K562 (cell line): ENCODE measurements around the gene UBE3D. TPM values are rescaled to one million over a fixed set of nuclear protein-coding genes. Genes with fewer than 3 reads are reported as not detected.

Experiments used
- ATAC-seq: fragments of 200-7000 bp; cut with Tn5 transposase; 3 replicates; pipeline ENCODE4 v1.9.1; 2020; ENCODE audit warnings: moderate library complexity
- BruUV-seq: library from RNA; stranded (reverse); fragments of 400-500 nt; replicated peaks from 2 replicates; lab custom pipeline; 2021; lab: Mats Ljungman, UMichigan
- CTCF ChIA-PET: fragments of 300-600 bp; formaldehyde crosslinking; extraction: SDS; loops from one replicate; lab custom pipeline; 2021; ENCODE audit warnings: low intra/inter-chr PET ratio; lab: Yijun Ruan, JAX
- POLR2A ChIA-PET: fragments of 300-600, 350-650 bp; sonication (Branson Sonifier 250); formaldehyde crosslinking; extraction: SDS; loops from one replicate; lab custom pipeline; 2021; ENCODE audit warnings: antibody characterized with exemption, inconsistent platforms; lab: Yijun Ruan, JAX
- DNase-seq, 4 experiments: peaks; one replicate each; pipeline versions ENCODE4 v3.0.0 to v3.0.0-alpha.2; 2011 to 2018; ENCODE audit warnings: low spot score in 3 of 4, mixed read lengths in 3 of 4; ENCODE audit errors: extremely low read depth in 1 of 4
- FAIRE-seq: peaks from 2 replicates; lab custom pipeline; 2011; peaks lifted over from hg19 to GRCh38; lab: Jason Lieb, UNC
- H2AFZ ChIP-seq: 2 replicates; pipeline ENCODE4 v1.6.0; 2011; ENCODE audit warnings: low read depth, low read length, control low read depth, inconsistent platforms
- H3K27ac ChIP-seq: fragments of 200-600 bp; 3 replicates; pipeline ENCODE4 v1.8.0; 2011; ENCODE audit warnings: low read depth, mild to moderate bottlenecking, control low read depth, inconsistent platforms, low read length, moderate library complexity, mixed read lengths; ENCODE audit errors: extremely low read depth
- H3K27me3 ChIP-seq, 2 experiments: fragments of 300-600 bp in 1 of 2; 2 replicates in 1 of 2; 3 replicates in 1 of 2; pipeline versions ENCODE4 v1.6.0 to v1.8.0; 2011; ENCODE audit warnings: inconsistent platforms in 2 of 2, low read length in 2 of 2, mild to moderate bottlenecking in 1 of 2, mixed read lengths in 1 of 2, moderate library complexity in 1 of 2; ENCODE audit not compliant: control insufficient read depth in 2 of 2, insufficient read depth in 2 of 2
- H3K36me3 ChIP-seq: fragments of 300-600 bp; 3 replicates; pipeline ENCODE4 v1.8.0; 2011; ENCODE audit warnings: mild to moderate bottlenecking, low read length, inconsistent platforms; ENCODE audit not compliant: control insufficient read depth, insufficient read depth
- H3K4me1 ChIP-seq, 2 experiments: fragments of 200-600 bp in 1 of 2; replicated peaks in 1 of 2; 2 replicates in 1 of 2; 3 replicates in 1 of 2; pipeline versions ENCODE4 v1.5.1 to v1.8.0; 2011; ENCODE audit warnings: inconsistent platforms in 2 of 2, low read length in 2 of 2, mild to moderate bottlenecking in 1 of 2, mixed read lengths in 1 of 2, moderate library complexity in 1 of 2; ENCODE audit not compliant: control insufficient read depth in 2 of 2, insufficient read depth in 2 of 2
- H3K4me2 ChIP-seq: 2 replicates; pipeline ENCODE4 v1.6.1; 2011; ENCODE audit warnings: low read length, control low read depth, inconsistent platforms, mixed read lengths; ENCODE audit not compliant: insufficient read depth
- H3K4me3 ChIP-seq: fragments of 200-600 bp; sonication (generic), shearing (Covaris generic); 2 replicates; pipeline ENCODE4 v1.5.1; 2016; ENCODE audit warnings: control low read depth, inconsistent platforms
- H3K79me2 ChIP-seq: fragments of 200-600 bp; 3 replicates; pipeline ENCODE4 v1.8.0; 2011; ENCODE audit warnings: low read length, inconsistent platforms; ENCODE audit not compliant: control insufficient read depth, insufficient read depth
- H3K9ac ChIP-seq, 2 experiments: 2 replicates each; pipeline versions ENCODE4 v1.6.0 to v1.6.1; 2011; ENCODE audit warnings: low read depth in 2 of 2, low read length in 2 of 2, control low read depth in 1 of 2, inconsistent platforms in 1 of 2, mild to moderate bottlenecking in 1 of 2, mixed read lengths in 1 of 2; ENCODE audit not compliant: insufficient read depth in 1 of 2
- H3K9me1 ChIP-seq: one replicate; pipeline ENCODE4 v1.6.0; 2011; ENCODE audit warnings: inconsistent platforms, mild to moderate bottlenecking, low read length, moderate library complexity; ENCODE audit not compliant: control insufficient read depth, insufficient read depth
- H3K9me3 ChIP-seq: replicated peaks from 2 replicates; pipeline ENCODE4 v1.5.1; 2011; ENCODE audit warnings: low read depth, low read length, inconsistent platforms; ENCODE audit not compliant: control insufficient read depth, insufficient read depth
- H4K20me1 ChIP-seq: replicated peaks from 2 replicates; pipeline ENCODE4 v1.6.1; 2011; ENCODE audit warnings: low read length, inconsistent platforms, mixed read lengths; ENCODE audit not compliant: control insufficient read depth, insufficient read depth
- BCLAF1 ChIP-seq, 2 experiments: fragments of 450-650 bp in 1 of 2; IDR thresholded peaks; 2 replicates each; pipeline ENCODE4 v1.6.1; 2011 to 2017; ENCODE audit warnings: low read depth in 2 of 2, antibody characterized with exemption in 1 of 2, borderline replicate concordance in 1 of 2, low read length in 1 of 2, mild to moderate bottlenecking in 1 of 2, mixed read lengths in 1 of 2; ENCODE audit not compliant: control insufficient read depth in 1 of 2
- CBFB ChIP-seq: sonication (generic); formaldehyde crosslinking; IDR thresholded peaks from 2 replicates; pipeline ENCODE4 v1.4.0; 2020; ENCODE audit warnings: mild to moderate bottlenecking, missing genetic modification reagents
- CHD4 ChIP-seq: fragments of 200-600 bp; sonication (generic); IDR thresholded peaks from 3 replicates; pipeline ENCODE4 v1.6.1; 2012; ENCODE audit warnings: low read depth, mild to moderate bottlenecking, mixed read lengths, low read length, inconsistent platforms; ENCODE audit not compliant: insufficient read depth, insufficient replicate concordance, poor library complexity, severe bottlenecking
- CREB3L1 ChIP-seq: fragments of 450-650 bp; IDR thresholded peaks from 2 replicates; pipeline ENCODE4 v1.6.1; 2014; ENCODE audit warnings: low read depth, mild to moderate bottlenecking, moderate library complexity, borderline replicate concordance
- GTF2F1 ChIP-seq: IDR thresholded peaks from 2 replicates; pipeline ENCODE4 v1.6.1; 2011; ENCODE audit warnings: low read depth, low read length, improper control_type of control experiment
- HNRNPL ChIP-seq: fragments of 200-400 bp; formaldehyde crosslinking; IDR thresholded peaks from 2 replicates; pipeline ENCODE4 v1.6.1; 2017; ENCODE audit warnings: low read depth, mild to moderate bottlenecking, low read length
- TAL1 ChIP-seq: fragments of 450-650 bp; IDR thresholded peaks from 2 replicates; pipeline ENCODE4 v1.6.1; 2016; ENCODE audit warnings: mild to moderate bottlenecking
- ZC3H8 ChIP-seq: fragments of 450-650 bp; IDR thresholded peaks from 2 replicates; pipeline ENCODE4 v1.6.1; 2017
- ZFP1 ChIP-seq: fragments of 450-650 bp; formaldehyde crosslinking; IDR thresholded peaks from 2 replicates; pipeline ENCODE4 v1.4.0; 2020; ENCODE audit warnings: mild to moderate bottlenecking, mixed read lengths
- ZNF24 ChIP-seq: fragments of 450-650 bp; IDR thresholded peaks from 2 replicates; pipeline ENCODE4 v1.6.1; 2016
- ZNF445 ChIP-seq: fragments of 250-450 bp; sonication (Bioruptor Pico); IDR thresholded peaks from 2 replicates; pipeline ENCODE4 v1.4.0; 2020; ENCODE audit warnings: low read depth, mild to moderate bottlenecking, moderate library complexity
- WGBS: fragments of 100-300 bp; shearing (Covaris generic); methylation state at CpG from one replicate; pipeline ENCODE4 v1.1.6; 2016; ENCODE audit warnings: low coverage, mixed read lengths; ENCODE audit not compliant: insufficient coverage; ENCODE audit errors: missing lambda C conversion rate; 5-methylcytosine and 5-hydroxymethylcytosine counted together
- in situ Hi-C: fragments of 300-500 bp; cut with MboI; formaldehyde crosslinking; loops from 4 replicates; pipeline ENCODE4 v1.15.0; 2018; ENCODE audit warnings: inconsistent platforms, mixed read lengths
- intact Hi-C: fragments of 100-400 bp; cut with micrococcal nuclease; formaldehyde crosslinking; loops from 2 replicates; pipeline ENCODE4 v1.14.2; 2022
- polyA plus RNA-seq, 8 experiments: library from polyadenylated mRNA; depleted of rRNA in 4 of 8; stranded (reverse) in 5 of 8; unstranded in 3 of 8; fragments of >200 nt; fragmentation: Nextera tagmentation in 2 of 8; fragmentation: Illumina TruSeq in 1 of 8; extraction: Ambion mirVana in 2 of 8; extraction: Trizol in 1 of 8; gene quantifications; 2 replicates each; pipeline versions ENCODE4 v1.2.1 to v1.2.3, GENCODE V29; 2011 to 2014; ENCODE audit warnings: inconsistent platforms in 1 of 8, missing spikeins in 1 of 8
- total RNA-seq, 7 experiments: library from RNA; depleted of rRNA in 6 of 7; stranded (reverse); fragments of >200 nt in 6 of 7; fragmentation: Illumina TruSeq in 2 of 7; extraction: Trizol in 2 of 7; gene quantifications; 2 replicates each; pipeline versions ENCODE4 v1.2.1 to v1.2.3, GENCODE V29; 2011 to 2021; ENCODE audit warnings: low replicate concordance in 1 of 7
- TF ChIP-seq, protein P1 (sequence below): fragments of 250-450 bp; sonication (Bioruptor Pico); IDR thresholded peaks from 2 replicates; pipeline ENCODE4 v1.5.0; 2021
- TF ChIP-seq, protein P2 (sequence below): fragments of 450-650 bp; IDR thresholded peaks from 2 replicates; pipeline ENCODE4 v1.6.1; 2017; ENCODE audit warnings: antibody characterized with exemption

The UBE3D gene
- total and polyA plus RNA-seq, 9 of the 15 experiments (the other 6 are each of a cell fraction or from before 2014, with no cell fraction given): 9.4 to 17.6 (median 11.9) TPM

DNA sequence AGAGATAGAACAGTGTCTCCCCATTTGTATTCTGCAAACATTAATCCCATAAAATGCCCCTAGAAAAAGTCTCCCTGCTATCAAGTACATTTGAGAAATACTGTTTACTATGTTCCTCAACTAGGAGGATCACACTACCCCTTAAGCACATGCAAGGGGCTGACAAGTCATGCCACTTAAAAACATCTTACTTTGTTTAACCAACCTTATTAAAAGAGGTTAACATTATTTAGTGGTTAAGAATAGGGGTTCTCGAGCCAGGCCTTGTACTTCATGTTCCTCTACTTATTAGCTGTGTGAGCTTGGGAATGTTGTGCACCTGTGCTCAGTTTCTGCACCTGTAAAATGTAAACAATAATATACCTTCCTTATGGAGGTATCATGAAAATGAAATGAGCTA is 113.7 kb downstream of the UBE3D start (continued):
- TF ChIP-seq CREB3L1 (no peak), ZFP1 (CRISPR knock-in tag) (no peak)

DNA sequence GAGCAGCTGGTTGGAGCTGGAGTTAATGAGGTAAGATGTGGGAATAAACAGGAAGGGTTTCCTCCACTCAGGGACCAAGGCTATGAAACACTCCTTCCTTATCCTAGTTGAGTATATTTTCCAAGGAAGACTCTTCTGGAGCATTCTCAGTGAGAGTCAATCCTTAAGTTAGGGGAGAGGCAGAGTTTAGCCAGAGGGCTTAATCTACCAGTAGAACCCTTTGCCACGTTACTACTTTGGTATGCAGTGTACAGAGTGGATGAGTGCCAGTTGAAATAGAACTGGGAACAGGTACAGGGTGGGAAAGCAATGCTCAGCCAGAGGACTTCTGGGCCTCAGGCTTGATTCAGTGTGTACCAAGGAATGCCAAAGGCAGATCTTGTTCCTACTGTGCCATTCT is 114.3 kb downstream of the UBE3D start:
- POLR2A ChIA-PET: no interaction called here
- no peak for FAIRE-seq
- TF ChIP-seq CHD4 (no peak), ZNF24 (no peak), ZC3H8 (no peak), BCLAF1 (IDR thresholded peaks at IDR 0.05; ENCODE audit: borderline replicate concordance in 1 of 2, control insufficient read depth in 1 of 2, low read depth in 2 of 2, low read length in 1 of 2) (no peak), HNRNPL (no peak), ZNF445 (CRISPR knock-in tag) (no peak), TAL1 (no peak), GTF2F1 (no peak), CBFB (CRISPR knock-in tag) (no peak)
- TF ChIP-seq, protein P1, sequence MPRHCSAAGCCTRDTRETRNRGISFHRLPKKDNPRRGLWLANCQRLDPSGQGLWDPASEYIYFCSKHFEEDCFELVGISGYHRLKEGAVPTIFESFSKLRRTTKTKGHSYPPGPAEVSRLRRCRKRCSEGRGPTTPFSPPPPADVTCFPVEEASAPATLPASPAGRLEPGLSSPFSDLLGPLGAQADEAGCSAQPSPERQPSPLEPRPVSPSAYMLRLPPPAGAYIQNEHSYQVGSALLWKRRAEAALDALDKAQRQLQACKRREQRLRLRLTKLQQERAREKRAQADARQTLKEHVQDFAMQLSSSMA (CRISPR knock-in tag): no peak
- TF ChIP-seq, protein P2, sequence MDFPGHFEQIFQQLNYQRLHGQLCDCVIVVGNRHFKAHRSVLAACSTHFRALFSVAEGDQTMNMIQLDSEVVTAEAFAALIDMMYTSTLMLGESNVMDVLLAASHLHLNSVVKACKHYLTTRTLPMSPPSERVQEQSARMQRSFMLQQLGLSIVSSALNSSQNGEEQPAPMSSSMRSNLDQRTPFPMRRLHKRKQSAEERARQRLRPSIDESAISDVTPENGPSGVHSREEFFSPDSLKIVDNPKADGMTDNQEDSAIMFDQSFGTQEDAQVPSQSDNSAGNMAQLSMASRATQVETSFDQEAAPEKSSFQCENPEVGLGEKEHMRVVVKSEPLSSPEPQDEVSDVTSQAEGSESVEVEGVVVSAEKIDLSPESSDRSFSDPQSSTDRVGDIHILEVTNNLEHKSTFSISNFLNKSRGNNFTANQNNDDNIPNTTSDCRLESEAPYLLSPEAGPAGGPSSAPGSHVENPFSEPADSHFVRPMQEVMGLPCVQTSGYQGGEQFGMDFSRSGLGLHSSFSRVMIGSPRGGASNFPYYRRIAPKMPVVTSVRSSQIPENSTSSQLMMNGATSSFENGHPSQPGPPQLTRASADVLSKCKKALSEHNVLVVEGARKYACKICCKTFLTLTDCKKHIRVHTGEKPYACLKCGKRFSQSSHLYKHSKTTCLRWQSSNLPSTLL: no peak

More for the DNA sequence above, 114.3 kb downstream of the UBE3D start:
- H4K20me1 ChIP-seq: no peaks in the 10 kb centered on the region
- intact Hi-C loops (no loop called here), in situ Hi-C loops (no loop called here)
- BruUV-seq: no TSS peak
- peaks cover 5% of the 10 kb centered on the region; the same call in 1 of the 3 replicates for H3K36me3 ChIP-seq
- DNase-seq: no peak
- no peak for ATAC-seq
- H3K4me2 ChIP-seq: no peak overlapping the region
- H3K9me1 ChIP-seq: no peaks in the 10 kb centered on the region
- no peak overlapping the region for H3K4me3 ChIP-seq
- CTCF ChIA-PET: no interaction called here
- peaks cover 0 to 3% of the 10 kb centered on the region in 2 experiments; a peak in 1 of 5 replicates for H3K4me1 ChIP-seq
- H3K9ac ChIP-seq: no peak overlapping the region
- 45% methylated on average over 1 of the region's 1 CpG for WGBS
- no peaks in the 10 kb centered on the region for H3K9me3 ChIP-seq
- no peaks in the 10 kb centered on the region for H3K79me2 ChIP-seq
- H2AFZ ChIP-seq: no peak overlapping the region
- no peak overlapping the region for H3K27ac ChIP-seq
- no peaks in the 10 kb centered on the region for H3K27me3 ChIP-seq
